ENCODE measurements around the gene SLC26A2. TPM values are rescaled to one million over a fixed set of nuclear protein-coding genes. Genes with fewer than 3 reads are reported as not detected.

Gene SLC26A2
- total RNA-seq, 2 experiments from 2014 or later, result 2.1 to 2.8 TPM

- peak; percentile 73 for TF ChIP-seq CTCF (conservative IDR thresholded peaks at IDR 0.05; ENCODE audit: low read length)
- TF ChIP-seq EZH2phosphoT487 (IDR thresholded peaks at IDR 0.05; ENCODE audit: borderline replicate concordance, low read depth, low read length), result no peak
These were observed 41.3 kb downstream of the SLC26A2 start for GRCh38 chr5:150001660-150002486.

GRCh38 chr5:150006318-150006717 lies 45.8 kb downstream of the SLC26A2 start:
- peaks cover 39% of the 10 kb centered on the region for H3K79me2 ChIP-seq (ENCODE audit: insufficient read depth, low read depth, low read length)
- H2AFZ ChIP-seq (ENCODE audit: low read length), result no peak overlapping the region
- TF ChIP-seq EZH2phosphoT487 (IDR thresholded peaks at IDR 0.05; ENCODE audit: borderline replicate concordance, low read depth, low read length), result no peak
- no peak for TF ChIP-seq CTCF (conservative IDR thresholded peaks at IDR 0.05; ENCODE audit: low read length)
- intact Hi-C loops (cut with micrococcal nuclease; ENCODE audit: unreplicated experiment), result no loop called here
- H3K27ac ChIP-seq (ENCODE audit: low read depth, low read length, poor library complexity, severe bottlenecking), result no peak overlapping the region
- H3K4me2 ChIP-seq (ENCODE audit: low read length), result no peak overlapping the region
- H3K36me3 ChIP-seq (ENCODE audit: insufficient read depth, low read length), result peaks cover 88% of the 10 kb centered on the region
- no peak for DNase-seq (ENCODE audit: low spot score)
- no TSS peak for BruUV-seq (replicated peaks)
- H3K9me3 ChIP-seq (ENCODE audit: low read length), result no peaks in the 10 kb centered on the region
- H3K9me2 ChIP-seq (ENCODE audit: insufficient read depth, low read length), result no peaks in the 10 kb centered on the region
- CTCF ChIA-PET (ENCODE audit: unreplicated experiment), result no interaction called here
- H3K4me3 ChIP-seq (ENCODE audit: low read depth, low read length, poor library complexity, severe bottlenecking), result no peak overlapping the region
- peaks cover 10% of the 10 kb centered on the region for H4K20me1 ChIP-seq (ENCODE audit: insufficient read depth, low read length)
- POLR2A ChIA-PET, result interaction anchor here (0.5 to 2.1 kb wide), 6 partner anchors 11 to 397 kb away, joined by 3 to 7 read pairs (median 4); no protein-coding TSS in a partner anchor
- H3K4me1 ChIP-seq (ENCODE audit: insufficient read depth, low read length, poor library complexity, severe bottlenecking), result peaks cover 14% of the 10 kb centered on the region

More at GRCh38 chr5:150001660-150002486, 41.3 kb downstream of the SLC26A2 start:
- Histone ChIP-seq H3K9me3 (ENCODE audit: low read length) (no peaks in the 10 kb centered on the region), H3K36me3 (ENCODE audit: insufficient read depth, low read length) (peaks cover 44% of the 10 kb centered on the region), H4K20me1 (ENCODE audit: insufficient read depth, low read length) (peaks cover 10% of the 10 kb centered on the region), H3K4me3 (ENCODE audit: low read depth, low read length, poor library complexity, severe bottlenecking) (peak overlapping the region; percentile 83), H2AFZ (ENCODE audit: low read length) (no peak overlapping the region), H3K4me2 (ENCODE audit: low read length) (peak overlapping the region; percentile 85), H3K79me2 (ENCODE audit: insufficient read depth, low read depth, low read length) (peaks cover 44% of the 10 kb centered on the region), H3K4me1 (ENCODE audit: insufficient read depth, low read length, poor library complexity, severe bottlenecking) (peaks cover 27% of the 10 kb centered on the region), H3K9me2 (ENCODE audit: insufficient read depth, low read length) (no peaks in the 10 kb centered on the region), H3K27ac (ENCODE audit: low read depth, low read length, poor library complexity, severe bottlenecking) (peak overlapping the region; percentile 66)
- POLR2A ChIA-PET, result interaction anchor here (0.9 to 1.5 kb wide), 3 partner anchors 19 to 27 kb away, joined by 3 to 8 read pairs (median 3); no protein-coding TSS in a partner anchor
- CTCF ChIA-PET (ENCODE audit: unreplicated experiment), result no interaction called here
- intact Hi-C loops (cut with micrococcal nuclease; ENCODE audit: unreplicated experiment), result loop anchor here (2.0 to 5.0 kb wide), 4 partner anchors 41 to 657 kb away; partner anchors contain the start of genes CSNK1A1, GRPEL2, PPARGC1B and SLC26A2
- peak; percentile 88 for DNase-seq (ENCODE audit: low spot score)
- BruUV-seq (replicated peaks), result TSS peak; percentile 67

- Histone ChIP-seq H3K79me2 (ENCODE audit: insufficient read depth, low read depth, low read length) (peaks cover 31% of the 10 kb centered on the region), H3K9me3 (ENCODE audit: low read length) (no peaks in the 10 kb centered on the region), H4K20me1 (ENCODE audit: insufficient read depth, low read length) (peaks cover 7% of the 10 kb centered on the region), H3K4me2 (ENCODE audit: low read length) (no peak overlapping the region), H3K36me3 (ENCODE audit: insufficient read depth, low read length) (peaks cover 93% of the 10 kb centered on the region), H3K4me3 (ENCODE audit: low read depth, low read length, poor library complexity, severe bottlenecking) (no peak overlapping the region), H3K4me1 (ENCODE audit: insufficient read depth, low read length, poor library complexity, severe bottlenecking) (peaks cover 11% of the 10 kb centered on the region), H2AFZ (ENCODE audit: low read length) (no peak overlapping the region), H3K27ac (ENCODE audit: low read depth, low read length, poor library complexity, severe bottlenecking) (no peak overlapping the region), H3K9me2 (ENCODE audit: insufficient read depth, low read length) (no peaks in the 10 kb centered on the region)
- CTCF ChIA-PET (ENCODE audit: unreplicated experiment), result no interaction called here
- BruUV-seq (replicated peaks), result no TSS peak
- no peak for DNase-seq (ENCODE audit: low spot score)
- POLR2A ChIA-PET, result interaction anchor here (1.1 to 2.1 kb wide), 4 partner anchors 16 to 38 kb away, joined by 3 to 10 read pairs (median 6); no protein-coding TSS in a partner anchor
- TF ChIP-seq EZH2phosphoT487 (IDR thresholded peaks at IDR 0.05; ENCODE audit: borderline replicate concordance, low read depth, low read length) (no peak), CTCF (conservative IDR thresholded peaks at IDR 0.05; ENCODE audit: low read length) (no peak)
- intact Hi-C loops (cut with micrococcal nuclease; ENCODE audit: unreplicated experiment), result no loop called here
These were observed 46.5 kb downstream of the SLC26A2 start for GRCh38 chr5:150007050-150007449.
